Body of pancreas (tissue), 4 donors: ENCODE measurements around the gene HMGN3. TPM values are rescaled to one million over a fixed set of nuclear protein-coding genes. Genes with fewer than 3 reads are reported as not detected.
A peak's percentile ranks its signal among the peaks of the same experiment; 100 is the strongest.

Source experiments
- ATAC-seq: fragments of 150-250 bp; one replicate; pipeline ENCODE4 v1.9.1; 2016
- DNase-seq, 4 donors: peaks; one replicate each; pipeline ENCODE4 v3.0.0-alpha.2; 2019
- H3K27ac ChIP-seq, 4 donors: fragments of 200-600 bp; sonication (generic); 1 replicate in 3 of 4; 2 replicates in 1 of 4; pipeline versions ENCODE4 v1.5.1 to v1.6.1; 2016 to 2019; ENCODE audit warnings: mild to moderate bottlenecking in 1 of 4, mixed read lengths in 1 of 4, moderate library complexity in 1 of 4
- H3K27me3 ChIP-seq, 2 donors: fragments of 200-600 bp; sonication (generic); one replicate each; pipeline ENCODE4 v1.6.0; 2016; ENCODE audit warnings: mild to moderate bottlenecking in 1 of 2
- H3K36me3 ChIP-seq, 2 donors: fragments of 200-600 bp; sonication (generic); replicated peaks in 1 of 2; 2 replicates each; pipeline ENCODE4 v1.5.1; 2016; ENCODE audit warnings: low read depth in 2 of 2; ENCODE audit not compliant: insufficient read depth in 1 of 2
- H3K4me1 ChIP-seq: fragments of 200-600 bp; sonication (generic); one replicate; pipeline ENCODE4 v1.6.0; 2016
- H3K4me3 ChIP-seq, 2 donors: fragments of 200-600 bp; sonication (generic); 1 replicate in 1 of 2; 2 replicates in 1 of 2; pipeline ENCODE4 v1.5.1; 2016 to 2019
- H3K9me3 ChIP-seq, 3 donors: fragments of 200-600 bp; sonication (generic); 1 replicate in 2 of 3; 2 replicates in 1 of 3; pipeline ENCODE4 v1.5.1; 2016
- POLR2A ChIP-seq, 3 donors: fragments of 450-650 bp; IDR thresholded peaks; one replicate each; pipeline ENCODE4 v1.6.1; 2016; ENCODE audit warnings: antibody characterized with exemption in 3 of 3, mild to moderate bottlenecking in 2 of 3
- WGBS, 2 donors: methylation state at CpG; one replicate each; pipeline ENCODE4 v1.1.5; 2017; 5-methylcytosine and 5-hydroxymethylcytosine counted together
- intact Hi-C: fragments of 100-400 bp; cut with DNase I; formaldehyde crosslinking; loops from one replicate; pipeline ENCODE4 v1.15.1; 2023
- total RNA-seq, 2 donors: library from RNA; depleted of rRNA; stranded (reverse); fragments of >200 nt; gene quantifications; one replicate each; pipeline ENCODE4 v1.1.0, GENCODE V29; 2016
- TF ChIP-seq, protein P1 (sequence below), 7 experiments: fragments of 450-650 bp in 4 of 7; fragments of 200-600 bp in 3 of 7; sonication (generic) in 3 of 7; IDR thresholded peaks; one replicate each; pipeline ENCODE4 v1.5.1; 2016 to 2019; ENCODE audit warnings: antibody characterized with exemption in 7 of 7

Gene HMGN3
- total RNA-seq, 2 donors from 2014 or later: 36.1 to 78.1 TPM

GRCh38 chr6:79246891-79247290 lies 12.4 kb upstream of the HMGN3 start:
- H3K27me3 ChIP-seq: no peaks in the 10 kb centered on the region
- no peak for ATAC-seq
- intact Hi-C loops: no loop called here
- H3K9me3 ChIP-seq: no peaks in the 10 kb centered on the region
- H3K27ac ChIP-seq: no peak overlapping the region
- no peaks in the 10 kb centered on the region for H3K4me1 ChIP-seq
- no peaks in the 10 kb centered on the region for H3K36me3 ChIP-seq
- H3K4me3 ChIP-seq: no peak overlapping the region
- no peak for DNase-seq
- no peak for TF ChIP-seq POLR2A (IDR thresholded peaks at IDR 0.05)
- TF ChIP-seq, protein P1, sequence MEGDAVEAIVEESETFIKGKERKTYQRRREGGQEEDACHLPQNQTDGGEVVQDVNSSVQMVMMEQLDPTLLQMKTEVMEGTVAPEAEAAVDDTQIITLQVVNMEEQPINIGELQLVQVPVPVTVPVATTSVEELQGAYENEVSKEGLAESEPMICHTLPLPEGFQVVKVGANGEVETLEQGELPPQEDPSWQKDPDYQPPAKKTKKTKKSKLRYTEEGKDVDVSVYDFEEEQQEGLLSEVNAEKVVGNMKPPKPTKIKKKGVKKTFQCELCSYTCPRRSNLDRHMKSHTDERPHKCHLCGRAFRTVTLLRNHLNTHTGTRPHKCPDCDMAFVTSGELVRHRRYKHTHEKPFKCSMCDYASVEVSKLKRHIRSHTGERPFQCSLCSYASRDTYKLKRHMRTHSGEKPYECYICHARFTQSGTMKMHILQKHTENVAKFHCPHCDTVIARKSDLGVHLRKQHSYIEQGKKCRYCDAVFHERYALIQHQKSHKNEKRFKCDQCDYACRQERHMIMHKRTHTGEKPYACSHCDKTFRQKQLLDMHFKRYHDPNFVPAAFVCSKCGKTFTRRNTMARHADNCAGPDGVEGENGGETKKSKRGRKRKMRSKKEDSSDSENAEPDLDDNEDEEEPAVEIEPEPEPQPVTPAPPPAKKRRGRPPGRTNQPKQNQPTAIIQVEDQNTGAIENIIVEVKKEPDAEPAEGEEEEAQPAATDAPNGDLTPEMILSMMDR (IDR thresholded peaks at IDR 0.05): no peak

GRCh38 chr6:79241228-79241627 lies 6.7 kb upstream of the HMGN3 start:
- peaks cover 15% of the 10 kb centered on the region for H3K4me1 ChIP-seq
- H3K9me3 ChIP-seq: no peaks in the 10 kb centered on the region
- H3K36me3 ChIP-seq: no peaks in the 10 kb centered on the region
- 65 to 95% methylated on average over 2 of the region's 2 CpGs for WGBS, 2 donors
- no peak for ATAC-seq
- intact Hi-C loops: no loop called here
- no peak overlapping the region for H3K4me3 ChIP-seq
- no peak overlapping the region for H3K27ac ChIP-seq
- no peak for TF ChIP-seq POLR2A (IDR thresholded peaks at IDR 0.05)
- TF ChIP-seq, protein P1 (IDR thresholded peaks at IDR 0.05): no peak
- H3K27me3 ChIP-seq: no peaks in the 10 kb centered on the region
- no peak for DNase-seq

GRCh38 chr6:79240509-79240908 lies 6.0 kb upstream of the HMGN3 start:
- Histone ChIP-seq H3K27me3 (no peaks in the 10 kb centered on the region), H3K4me1 (peaks cover 15% of the 10 kb centered on the region), H3K9me3 (no peaks in the 10 kb centered on the region), H3K4me3 (no peak overlapping the region), H3K27ac (no peak overlapping the region), H3K36me3 (no peaks in the 10 kb centered on the region)
- peak; percentile 70 for ATAC-seq
- TF ChIP-seq POLR2A (IDR thresholded peaks at IDR 0.05): no peak
- TF ChIP-seq, protein P1 (IDR thresholded peaks at IDR 0.05): no peak
- DNase-seq: peak in 1 of 4 donors; percentile 8
- intact Hi-C loops: no loop called here
- WGBS, 2 donors: 38 to 60% methylated on average over 1 of the region's 1 CpG

DNA sequence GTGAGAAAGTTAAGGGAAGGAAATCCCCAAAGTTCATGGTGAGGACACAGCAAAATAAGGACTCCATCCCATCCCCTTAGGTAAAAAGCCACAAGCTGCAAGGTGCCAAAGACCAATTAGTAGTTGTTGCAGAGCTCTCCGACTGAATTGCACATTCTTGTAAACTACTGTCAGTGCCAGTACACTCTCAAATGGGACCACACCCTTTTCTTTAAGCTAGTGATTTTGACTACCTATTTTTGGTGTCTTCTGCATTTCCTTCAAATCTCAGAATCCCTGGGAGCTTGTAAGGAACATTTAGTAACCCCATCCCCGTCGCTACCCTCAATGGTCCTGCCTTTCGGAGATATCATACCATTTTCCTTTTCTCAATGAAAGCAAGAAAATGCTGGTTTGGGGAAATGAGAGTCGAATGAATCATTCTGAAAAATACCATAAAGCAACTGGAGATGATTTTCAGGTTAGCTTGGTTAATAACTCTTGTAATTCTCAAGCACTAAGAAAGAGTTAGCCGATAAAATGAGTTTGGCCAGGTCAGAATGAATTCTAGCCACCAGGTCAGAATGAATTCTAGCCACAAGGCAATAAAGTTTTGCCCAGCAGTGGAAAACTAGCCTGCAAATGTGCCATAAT lies 5.2 kb upstream of the HMGN3 start:
- no peak for ATAC-seq
- intact Hi-C loops: no loop called here
- DNase-seq: no peak

More for the DNA sequence above, 5.2 kb upstream of the HMGN3 start:
- peaks cover 15% of the 10 kb centered on the region for H3K4me1 ChIP-seq
- WGBS, 2 donors: 89 to 92% methylated on average over 6 of the region's 6 CpGs
- H3K27ac ChIP-seq: no peak overlapping the region
- H3K27me3 ChIP-seq: no peaks in the 10 kb centered on the region
- H3K4me3 ChIP-seq: no peak overlapping the region
- H3K9me3 ChIP-seq: no peaks in the 10 kb centered on the region
- TF ChIP-seq POLR2A (IDR thresholded peaks at IDR 0.05): no peak
- TF ChIP-seq, protein P1 (IDR thresholded peaks at IDR 0.05): no peak
- H3K36me3 ChIP-seq: no peaks in the 10 kb centered on the region
